Upper lobe of right lung (tissue), 1 donor: ENCODE data around the gene KLF7. TPM values are rescaled to one million over a fixed set of nuclear protein-coding genes. Genes with fewer than 3 reads are reported as not detected.

Experiments used
- ATAC-seq: fragments of 200-7000 bp; cut with Tn5 transposase; one replicate; pipeline ENCODE4 v1.9.1; 2020; ENCODE audit warnings: mild to moderate bottlenecking, moderate library complexity
- DNase-seq: peaks from one replicate; pipeline ENCODE4 v3.0.0-alpha.2; 2020
- H3K27ac ChIP-seq: fragments of 200-600 bp; one replicate; pipeline ENCODE4 v1.8.0; 2022
- H3K27me3 ChIP-seq: fragments of 200-600 bp; one replicate; pipeline ENCODE4 v1.8.0; 2022; ENCODE audit warnings: mild to moderate bottlenecking
- H3K36me3 ChIP-seq: fragments of 200-600 bp; one replicate; pipeline ENCODE4 v1.8.0; 2022
- H3K4me1 ChIP-seq: fragments of 200-600 bp; one replicate; pipeline ENCODE4 v1.8.0; 2022
- H3K4me3 ChIP-seq: fragments of 200-600 bp; one replicate; pipeline ENCODE4 v1.8.0; 2022; ENCODE audit warnings: mild to moderate bottlenecking
- H3K9me3 ChIP-seq: fragments of 200-600 bp; one replicate; pipeline ENCODE4 v1.8.0; 2022
- intact Hi-C: fragments of 100-400 bp; cut with DNase I; formaldehyde crosslinking; loops from one replicate; pipeline ENCODE4 v1.11.0; 2022
- total RNA-seq: library from RNA; stranded (reverse); fragmentation: NEBNext Ultra II Directional; extraction: Animal tissue kit (Norgen Biotek cat#: 25700); gene quantifications from one replicate; pipeline ENCODE4 v1.2.1, GENCODE V29; 2021
- TF ChIP-seq, protein P1 (sequence below): fragments of 200-600 bp; IDR thresholded peaks from one replicate; pipeline ENCODE4 v1.8.0; 2022; ENCODE audit warnings: antibody characterized with exemption
- donor health status: DM: no; HTN: yes; CAD: no; lungs with severe emphysema.

Gene KLF7
- total RNA-seq, 1 donor from 2014 or later: 62.1 TPM

DNA sequence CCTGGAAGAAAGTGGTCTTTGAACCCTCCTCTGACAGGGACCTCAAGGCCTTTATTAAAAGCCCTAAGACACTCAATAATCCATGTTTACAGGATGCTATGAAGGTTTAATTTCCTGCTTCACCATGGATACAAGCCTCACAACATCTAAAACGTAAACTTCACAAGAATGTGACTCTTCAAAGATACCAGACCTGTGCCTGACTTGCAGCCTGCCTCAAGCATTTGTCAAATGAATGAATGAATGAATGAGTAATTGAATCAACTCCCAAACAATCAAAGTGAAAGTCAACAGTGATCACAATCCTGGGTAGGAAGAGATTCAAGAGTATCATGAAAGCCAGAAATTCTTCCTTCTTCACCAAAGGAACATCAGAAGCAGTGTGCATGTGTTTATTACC is 30.4 kb downstream of the KLF7 start:
- intact Hi-C loops: no loop called here
- H3K4me3 ChIP-seq: no peak overlapping the region
- H3K4me1 ChIP-seq: peaks cover 74% of the 10 kb centered on the region
- DNase-seq (no peak), ATAC-seq (no peak)
- H3K27me3 ChIP-seq: no peaks in the 10 kb centered on the region
- peak overlapping the region; percentile 79 for H3K27ac ChIP-seq
- H3K9me3 ChIP-seq: no peaks in the 10 kb centered on the region
- no peaks in the 10 kb centered on the region for H3K36me3 ChIP-seq
- TF ChIP-seq, protein P1, sequence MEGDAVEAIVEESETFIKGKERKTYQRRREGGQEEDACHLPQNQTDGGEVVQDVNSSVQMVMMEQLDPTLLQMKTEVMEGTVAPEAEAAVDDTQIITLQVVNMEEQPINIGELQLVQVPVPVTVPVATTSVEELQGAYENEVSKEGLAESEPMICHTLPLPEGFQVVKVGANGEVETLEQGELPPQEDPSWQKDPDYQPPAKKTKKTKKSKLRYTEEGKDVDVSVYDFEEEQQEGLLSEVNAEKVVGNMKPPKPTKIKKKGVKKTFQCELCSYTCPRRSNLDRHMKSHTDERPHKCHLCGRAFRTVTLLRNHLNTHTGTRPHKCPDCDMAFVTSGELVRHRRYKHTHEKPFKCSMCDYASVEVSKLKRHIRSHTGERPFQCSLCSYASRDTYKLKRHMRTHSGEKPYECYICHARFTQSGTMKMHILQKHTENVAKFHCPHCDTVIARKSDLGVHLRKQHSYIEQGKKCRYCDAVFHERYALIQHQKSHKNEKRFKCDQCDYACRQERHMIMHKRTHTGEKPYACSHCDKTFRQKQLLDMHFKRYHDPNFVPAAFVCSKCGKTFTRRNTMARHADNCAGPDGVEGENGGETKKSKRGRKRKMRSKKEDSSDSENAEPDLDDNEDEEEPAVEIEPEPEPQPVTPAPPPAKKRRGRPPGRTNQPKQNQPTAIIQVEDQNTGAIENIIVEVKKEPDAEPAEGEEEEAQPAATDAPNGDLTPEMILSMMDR: no peak

DNA sequence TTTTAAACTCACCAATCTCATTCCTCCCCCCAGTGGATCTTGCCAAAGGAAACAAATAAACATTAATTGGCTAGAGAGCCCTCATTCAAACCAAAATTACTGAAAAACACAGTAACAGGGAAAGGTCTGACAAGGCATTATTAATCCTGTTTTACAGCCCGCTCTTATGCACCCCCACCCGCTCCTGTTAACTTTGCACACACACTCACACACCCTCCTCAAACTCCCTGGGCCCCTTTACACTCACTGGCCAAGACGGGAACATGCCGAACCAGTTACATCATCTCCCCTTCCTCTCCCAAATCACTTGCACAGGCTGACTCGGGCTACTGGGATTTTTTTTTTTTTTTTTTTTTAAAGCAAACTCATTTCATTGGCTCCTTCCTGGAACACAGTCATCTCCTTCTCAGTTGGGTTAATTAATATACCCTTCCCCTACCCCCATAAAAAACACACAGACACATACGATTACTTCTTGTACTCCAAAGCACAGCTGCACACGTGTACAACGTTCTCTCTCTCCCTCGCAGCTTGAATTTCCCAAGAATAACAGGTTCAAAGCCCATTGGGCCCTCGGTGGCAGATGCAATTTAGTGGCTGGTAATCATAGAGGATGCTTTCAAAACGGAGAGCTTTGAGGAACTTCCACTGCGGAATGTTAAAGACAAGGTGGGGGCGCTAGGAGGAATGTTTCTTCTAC is 31.8 kb downstream of the KLF7 start:
- Histone ChIP-seq H3K9me3 (no peaks in the 10 kb centered on the region), H3K4me1 (peaks cover 87% of the 10 kb centered on the region), H3K36me3 (no peaks in the 10 kb centered on the region), H3K27me3 (no peaks in the 10 kb centered on the region), H3K4me3 (no peak overlapping the region), H3K27ac (peak overlapping the region; percentile 79)
- DNase-seq: peak; percentile 75
- TF ChIP-seq, protein P1: no peak
- intact Hi-C loops: no loop called here
- peak; percentile 95 for ATAC-seq

DNA sequence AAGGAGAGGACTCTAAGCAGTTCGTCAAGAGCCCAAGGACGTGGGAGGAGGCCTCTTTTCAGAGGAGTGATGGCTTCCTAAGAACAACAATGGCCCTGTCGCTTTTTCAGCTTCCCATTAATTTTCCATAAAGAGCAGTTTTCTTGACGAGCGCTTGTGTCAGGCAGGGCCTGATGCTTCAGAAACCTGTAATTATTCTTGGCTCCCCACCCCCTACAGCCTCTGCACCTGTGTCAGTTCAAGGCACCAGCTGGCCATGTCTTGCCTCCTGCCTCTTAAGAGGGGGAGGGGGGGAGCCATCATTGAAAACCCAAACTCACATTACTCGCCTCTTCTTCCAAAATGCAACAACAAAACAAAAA is 32.3 kb downstream of the KLF7 start:
- Histone ChIP-seq H3K36me3 (no peaks in the 10 kb centered on the region), H3K27ac (peak overlapping the region; percentile 79), H3K27me3 (no peaks in the 10 kb centered on the region), H3K4me1 (peaks cover 88% of the 10 kb centered on the region), H3K9me3 (no peaks in the 10 kb centered on the region), H3K4me3 (no peak overlapping the region)
- ATAC-seq: peak; percentile 38
- TF ChIP-seq, protein P1: no peak
- intact Hi-C loops: no loop called here
- no peak for DNase-seq

DNA sequence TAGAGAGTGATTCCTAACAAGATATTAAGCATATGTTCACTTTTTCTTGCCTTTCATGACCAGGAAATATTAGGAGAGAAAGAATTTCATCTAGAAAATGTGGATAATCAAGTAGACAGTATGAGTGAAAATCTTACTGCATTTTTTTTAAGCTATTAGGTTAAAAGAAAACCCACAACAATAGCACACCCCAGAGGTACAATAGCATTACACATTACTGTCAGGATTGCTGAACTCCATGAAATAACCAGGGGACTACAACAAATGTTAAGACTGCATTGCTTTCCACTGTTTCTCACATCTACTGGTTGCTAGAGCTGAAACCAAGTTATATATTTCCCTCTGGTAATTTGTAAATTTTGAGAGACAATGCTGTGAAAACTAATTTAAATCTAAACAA is 33.7 kb downstream of the KLF7 start:
- Histone ChIP-seq H3K36me3 (no peaks in the 10 kb centered on the region), H3K27me3 (no peaks in the 10 kb centered on the region), H3K27ac (peak overlapping the region; percentile 79), H3K4me3 (no peak overlapping the region), H3K4me1 (peaks cover 77% of the 10 kb centered on the region), H3K9me3 (no peaks in the 10 kb centered on the region)
- ATAC-seq (no peak), DNase-seq (no peak)
- intact Hi-C loops: no loop called here
- TF ChIP-seq, protein P1: no peak

DNA sequence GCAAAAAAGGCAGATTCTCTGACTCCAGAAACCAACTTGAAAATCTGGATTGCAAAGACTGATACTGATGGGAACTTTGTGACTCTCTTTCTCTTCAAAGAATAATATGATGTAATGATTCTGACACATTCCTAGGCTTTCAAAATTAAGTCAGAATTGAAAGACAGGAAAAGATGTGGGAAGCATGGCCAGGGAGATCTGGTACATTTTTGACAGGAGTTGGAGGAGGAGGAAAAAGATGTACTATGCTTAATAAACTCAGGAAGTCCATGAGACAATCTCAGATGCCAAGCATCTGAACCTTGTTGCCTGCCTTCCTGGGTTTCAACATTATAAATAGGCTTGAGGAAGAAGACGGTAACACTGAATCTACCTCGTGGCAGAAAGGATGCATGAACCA is 34.2 kb downstream of the KLF7 start:
- Histone ChIP-seq H3K36me3 (no peaks in the 10 kb centered on the region), H3K4me3 (no peak overlapping the region), H3K27ac (peak overlapping the region; percentile 79), H3K9me3 (no peaks in the 10 kb centered on the region), H3K4me1 (peaks cover 72% of the 10 kb centered on the region), H3K27me3 (no peaks in the 10 kb centered on the region)
- ATAC-seq (no peak), DNase-seq (no peak)
- TF ChIP-seq, protein P1: no peak
- intact Hi-C loops: no loop called here
